GM12878 (cell line): ENCODE measurements around the gene APC2. TPM values are rescaled to one million over a fixed set of nuclear protein-coding genes. Genes with fewer than 3 reads are reported as not detected.

Experiments used
- ATAC-seq: fragments of 200-7000 bp; cut with Tn5 transposase; 3 replicates; pipeline ENCODE4 v1.9.1; 2020; ENCODE audit warnings: mild to moderate bottlenecking, moderate library complexity
- BruUV-seq: library from RNA; stranded (reverse); fragments of 400-500 nt; replicated peaks from 2 replicates; lab custom pipeline; 2021; lab: Mats Ljungman, UMichigan
- CTCF ChIA-PET: fragments of 300-600 bp; sonication (Branson Sonifier 250); formaldehyde crosslinking; extraction: SDS; loops from one replicate; lab custom pipeline; 2021; ENCODE audit warnings: inconsistent platforms; lab: Yijun Ruan, JAX
- POLR2A ChIA-PET: fragments of 350-600 bp; formaldehyde crosslinking; extraction: SDS; loops from one replicate; lab custom pipeline; 2021; ENCODE audit warnings: inconsistent platforms; lab: Charles Lee
- RAD21 ChIA-PET: fragments of 300-600 bp; sonication (Branson Sonifier 250); formaldehyde crosslinking; loops from one replicate; lab custom pipeline; 2023; ENCODE audit warnings: antibody characterized with exemption; ENCODE audit not compliant: unreplicated experiment; lab: Charles Lee
- SMC1A ChIA-PET: fragments of 300-600 bp; sonication (Branson Sonifier 250); formaldehyde crosslinking; loops from one replicate; lab custom pipeline; 2023; ENCODE audit not compliant: unreplicated experiment, uncharacterized antibody; lab: Charles Lee
- DNase-seq: peaks from one replicate; pipeline ENCODE4 v3.0.0-alpha.2; 2011; ENCODE audit warnings: low read depth, low spot score
- FAIRE-seq: peaks from 3 replicates; lab custom pipeline; 2011; peaks lifted over from hg19 to GRCh38; lab: Jason Lieb, UNC
- H2AFZ ChIP-seq: 2 replicates; pipeline ENCODE4 v1.6.0; 2011; ENCODE audit warnings: low read depth, low read length, control low read depth; ENCODE audit not compliant: control insufficient read depth
- H3K27ac ChIP-seq: 2 replicates; pipeline ENCODE4 v1.5.1; 2011; ENCODE audit warnings: control low read depth; ENCODE audit not compliant: control insufficient read depth, insufficient read depth
- H3K27me3 ChIP-seq, 2 experiments: replicated peaks in 1 of 2; 2 replicates each; pipeline versions ENCODE4 v1.6.0 to v1.6.1; 2011; ENCODE audit warnings: low read length in 1 of 2; ENCODE audit not compliant: control insufficient read depth in 2 of 2, insufficient read depth in 2 of 2
- H3K36me3 ChIP-seq, 2 experiments: 2 replicates each; pipeline ENCODE4 v1.5.1; 2011; ENCODE audit warnings: low read length in 1 of 2; ENCODE audit not compliant: control insufficient read depth in 2 of 2, insufficient read depth in 2 of 2
- H3K4me1 ChIP-seq: 2 replicates; pipeline ENCODE4 v1.6.1; 2011; ENCODE audit warnings: mild to moderate bottlenecking, low read length, moderate library complexity, mixed read lengths; ENCODE audit not compliant: control insufficient read depth, insufficient read depth
- H3K4me2 ChIP-seq: 2 replicates; pipeline ENCODE4 v1.6.0; 2011; ENCODE audit warnings: control low read depth; ENCODE audit not compliant: control insufficient read depth, insufficient read depth
- H3K4me3 ChIP-seq: fragments of 200-600 bp; sonication (generic); 2 replicates; pipeline ENCODE4 v1.5.1; 2016
- H3K79me2 ChIP-seq: 2 replicates; pipeline ENCODE4 v1.6.0; 2011; ENCODE audit warnings: low read length; ENCODE audit not compliant: control insufficient read depth, insufficient read depth
- H3K9ac ChIP-seq: 2 replicates; pipeline ENCODE4 v1.8.0; 2011; ENCODE audit warnings: low read length, control low read depth, mixed read lengths; ENCODE audit not compliant: control insufficient read depth, insufficient read depth
- H3K9me3 ChIP-seq: replicated peaks from 3 replicates; pipeline ENCODE4 v1.5.1; 2011; ENCODE audit warnings: mild to moderate bottlenecking, low read length; ENCODE audit not compliant: control insufficient read depth, insufficient read depth
- H4K20me1 ChIP-seq: 2 replicates; pipeline ENCODE4 v1.6.0; 2011; ENCODE audit not compliant: control insufficient read depth, insufficient read depth
- BHLHE40 ChIP-seq, 2 experiments: fragments of 450-650 bp in 1 of 2; IDR thresholded peaks; 2 replicates each; pipeline ENCODE4 v1.6.1; 2011 to 2017; ENCODE audit warnings: low read depth in 2 of 2, borderline replicate concordance in 1 of 2, improper control_type of control experiment in 1 of 2, low read length in 1 of 2, mild to moderate bottlenecking in 1 of 2
- HCFC1 ChIP-seq: fragments of 150-350 bp; IDR thresholded peaks from 2 replicates; pipeline ENCODE4 v1.6.1; 2014; ENCODE audit warnings: low read length
- MAX ChIP-seq: IDR thresholded peaks from 2 replicates; pipeline ENCODE4 v1.6.1; 2012; ENCODE audit warnings: low read depth, low read length, improper control_type of control experiment
- MEF2A ChIP-seq: IDR thresholded peaks from 2 replicates; pipeline ENCODE4 v1.6.1; 2011; ENCODE audit warnings: low read depth, mild to moderate bottlenecking, low read length, moderate library complexity; ENCODE audit not compliant: insufficient read depth
- MEF2B ChIP-seq: fragments of 450-650 bp; IDR thresholded peaks from 2 replicates; pipeline ENCODE4 v1.6.1; 2018; ENCODE audit warnings: mild to moderate bottlenecking, moderate library complexity; ENCODE audit not compliant: partially characterized antibody, poor library complexity, severe bottlenecking
- NR2C2 ChIP-seq: IDR thresholded peaks from 2 replicates; pipeline ENCODE4 v1.6.1; 2011; ENCODE audit warnings: borderline replicate concordance, low read depth; ENCODE audit not compliant: control insufficient read depth, insufficient read length
- POLR2A ChIP-seq: IDR thresholded peaks from 2 replicates; pipeline ENCODE4 v1.6.1; 2011; ENCODE audit warnings: low read depth, mild to moderate bottlenecking, low read length
- SP1 ChIP-seq: IDR thresholded peaks from one replicate; pipeline ENCODE4 v1.6.1; 2011; ENCODE audit warnings: low read depth, low read length
- WGBS: methylation state at CpG from one replicate; pipeline ENCODE4 v1.1.6; 2016; ENCODE audit warnings: low lambda C conversion rate; ENCODE audit not compliant: insufficient replicate concordance, insufficient coverage; ENCODE audit errors: missing lambda C conversion rate; 5-methylcytosine and 5-hydroxymethylcytosine counted together
- in situ Hi-C: fragments of 300-500 bp; cut with MboI; formaldehyde crosslinking; loops from 9 replicates; pipeline ENCODE4 v1.14.3; 2018; ENCODE audit warnings: mixed read lengths
- intact Hi-C: fragments of 100-400 bp; cut with micrococcal nuclease; formaldehyde crosslinking; loops from one replicate; pipeline ENCODE4 v1.14.2; 2022; ENCODE audit not compliant: unreplicated experiment
- polyA plus RNA-seq, 11 experiments: library from polyadenylated mRNA; depleted of rRNA in 4 of 11; unstranded in 6 of 11; stranded (reverse) in 5 of 11; fragments of >200 nt; fragmentation: Nextera tagmentation in 4 of 11; fragmentation: Illumina TruSeq in 1 of 11; extraction: Ambion mirVana in 4 of 11; extraction: Trizol in 1 of 11; gene quantifications; 1 replicate in 1 of 11; 2 replicates in 10 of 11; pipeline versions ENCODE4 v1.2.1 to v1.2.3, GENCODE V29; 2011 to 2016; ENCODE audit warnings: inconsistent platforms in 2 of 11, missing spikeins in 2 of 11, low read depth in 1 of 11
- total RNA-seq, 4 experiments: library from RNA; depleted of rRNA in 3 of 4; stranded (reverse); fragments of >200 nt in 3 of 4; fragmentation: Illumina TruSeq in 1 of 4; extraction: Trizol in 1 of 4; gene quantifications; 2 replicates each; pipeline versions ENCODE4 v1.2.1 to v1.2.3, GENCODE V29; 2013 to 2021

The APC2 gene
- total and polyA plus RNA-seq, 10 of the 15 experiments (the other 5 are each of a cell fraction or from before 2014, with no cell fraction given): under 0.01 to 0.73 (median 0.04) TPM; not detected in 5

DNA sequence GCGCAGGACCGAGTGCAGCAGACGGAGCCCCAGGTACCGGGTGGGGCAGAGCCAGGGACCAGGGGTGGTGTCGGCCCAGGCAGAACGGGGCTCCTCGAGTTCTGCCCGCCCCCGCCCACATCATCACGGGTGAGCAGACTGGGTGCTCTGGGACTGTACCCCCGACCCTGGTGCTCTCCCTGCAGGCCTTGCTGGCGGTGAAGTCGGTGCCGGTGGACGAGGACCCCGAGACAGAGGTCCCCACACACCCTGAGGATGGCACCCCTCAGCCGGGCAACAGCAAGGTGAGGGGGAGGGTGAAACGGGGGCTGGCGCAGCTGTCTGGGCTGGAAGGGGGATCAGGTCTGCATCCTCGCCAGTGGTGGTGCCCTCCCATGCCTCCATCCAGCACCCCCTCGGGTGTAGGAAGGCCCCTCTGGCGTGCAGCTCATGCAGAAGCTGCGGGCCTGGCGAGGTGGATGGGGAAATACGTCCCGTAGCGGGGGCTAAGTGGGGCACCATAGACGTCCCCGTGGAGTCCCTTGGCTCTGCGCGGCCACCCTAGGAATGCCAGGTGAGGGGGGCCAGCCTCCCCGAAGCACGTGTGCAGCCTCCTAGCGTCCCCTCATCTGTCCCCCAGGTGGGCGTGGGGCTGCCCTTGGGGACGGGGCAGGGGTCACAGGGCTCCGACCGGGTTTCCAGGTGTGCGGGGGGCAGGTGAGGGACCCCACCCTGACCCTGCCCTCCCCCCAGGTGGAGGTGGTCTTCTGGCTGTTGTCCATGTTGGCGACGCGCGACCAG is 6.4 kb downstream of the APC2 start:
- intact Hi-C loops (no loop called here), in situ Hi-C loops (no loop called here)
- SMC1A ChIA-PET: no interaction called here
- CTCF ChIA-PET: interaction anchor here (1.3 kb wide), 1 partner anchor 12 kb away, joined by 3 read pairs; no protein-coding TSS in a partner anchor
- no TSS peak for BruUV-seq
- no peak overlapping the region for H2AFZ ChIP-seq
- ATAC-seq (no peak), DNase-seq (no peak), FAIRE-seq (no peak)
- H3K4me2 ChIP-seq: no peak overlapping the region
- no peaks in the 10 kb centered on the region; a peak in 1 of 4 replicates for H3K27me3 ChIP-seq
- RAD21 ChIA-PET: no interaction called here
- H3K4me1 ChIP-seq: peaks cover 3% of the 10 kb centered on the region
- H3K79me2 ChIP-seq: no peaks in the 10 kb centered on the region
- no peak overlapping the region for H3K27ac ChIP-seq
- no peak overlapping the region for H3K4me3 ChIP-seq
- H3K36me3 ChIP-seq: no peaks in the 10 kb centered on the region
- no peaks in the 10 kb centered on the region; the same call in 2 of the 3 replicates for H3K9me3 ChIP-seq
- POLR2A ChIA-PET: no interaction called here
- no peak for TF ChIP-seq NR2C2
- peak; percentile 29 for TF ChIP-seq POLR2A
- no peak for TF ChIP-seq MEF2A
- no peak for TF ChIP-seq MEF2B
- no peaks in the 10 kb centered on the region for H4K20me1 ChIP-seq
- H3K9ac ChIP-seq: no peak overlapping the region
- 39% methylated on average over 40 of the region's 43 CpGs for WGBS

- Histone ChIP-seq H3K9me3 (no peaks in the 10 kb centered on the region; the same call in 2 of the 3 replicates), H3K4me3 (no peak overlapping the region), H3K4me1 (peaks cover 3% of the 10 kb centered on the region), H3K9ac (no peak overlapping the region), H4K20me1 (no peaks in the 10 kb centered on the region), H3K27ac (no peak overlapping the region), H3K79me2 (no peaks in the 10 kb centered on the region), H3K27me3 (no peaks in the 10 kb centered on the region; a peak in 1 of 4 replicates), H3K4me2 (no peak overlapping the region), H3K36me3 (no peaks in the 10 kb centered on the region), H2AFZ (no peak overlapping the region)
- ChIA-PET CTCF (no interaction called here), SMC1A (no interaction called here), POLR2A (interaction anchor here (0.6 kb wide), 1 partner anchor 14 kb away, joined by 6 read pairs; no protein-coding TSS in a partner anchor), RAD21 (no interaction called here)
- TF ChIP-seq BHLHE40 (IDR thresholded peaks at IDR 0.05; ENCODE audit: borderline replicate concordance in 1 of 2, low read depth in 2 of 2, low read length in 1 of 2) (peak in 1 of 2 experiments; percentile 29; a peak in 2 of 4 replicates), HCFC1 (no peak), SP1 (no peak), MAX (no peak)
- FAIRE-seq (no peak), ATAC-seq (no peak), DNase-seq (no peak)
- WGBS: 47% methylated on average over 48 of the region's 48 CpGs
- in situ Hi-C loops: no loop called here
- intact Hi-C loops: no loop called here
- no TSS peak for BruUV-seq
Measured at GRCh38 chr19:1457031-1457739, 7.3 kb downstream of the APC2 start.
